Epidermal melanocyte (primary cell): Measurements from ENCODE around the gene ARSJ.
"Not testable (repeated sequence)": the region's sequence is repeated elsewhere in the genome, so short reads cannot be mapped to it uniquely, and the experiment has no call there.

Experiments used
- DNase-seq: peaks from one replicate; pipeline ENCODE4 v3.0.0; 2011; ENCODE audit warnings: low spot score; ENCODE audit not compliant: insufficient read length

Gene ARSJ

GRCh38 chr4:113979148-113979904, at the start of gene ARSJ:
Gene ARSJ, minus strand, starts transcription at chr4:113979647. Its CDS starts 813 bp downstream, at chr4:113978834.
- peak; percentile 37 for DNase-seq

GRCh38 chr4:114028071-114028470, 48.6 kb upstream of the ARSJ start:
- no peak for DNase-seq

GRCh38 chr4:114027596-114027995, 48.1 kb upstream of the ARSJ start:
- no peak for DNase-seq

- no peak for DNase-seq
These were observed 47.0 kb upstream of the ARSJ start for GRCh38 chr4:114026447-114026846.

- no peak for DNase-seq
These were observed 45.8 kb upstream of the ARSJ start for GRCh38 chr4:114025176-114025777.

GRCh38 chr4:114021451-114021850, 42.0 kb upstream of the ARSJ start:
- no peak for DNase-seq

- no peak for DNase-seq
These were observed 40.5 kb upstream of the ARSJ start for GRCh38 chr4:114019969-114020358.

GRCh38 chr4:114019276-114019968, 40.0 kb upstream of the ARSJ start:
- DNase-seq = no peak

- DNase-seq = no peak
These were observed 37.9 kb upstream of the ARSJ start for GRCh38 chr4:114017120-114017917.

- DNase-seq = no peak
These were observed 36.0 kb upstream of the ARSJ start for GRCh38 chr4:114015444-114015899.

GRCh38 chr4:114013201-114013600, 33.8 kb upstream of the ARSJ start:
- DNase-seq = not testable (repeated sequence)

GRCh38 chr4:114012749-114013148, 33.3 kb upstream of the ARSJ start:
- no peak for DNase-seq

GRCh38 chr4:114005569-114006442, 26.4 kb upstream of the ARSJ start:
- no peak for DNase-seq

GRCh38 chr4:114004483-114005226, 25.2 kb upstream of the ARSJ start:
- DNase-seq = not testable (repeated sequence)

- DNase-seq = no peak
These were observed 19.1 kb upstream of the ARSJ start for GRCh38 chr4:113998531-113998930.

GRCh38 chr4:113998079-113998478, 18.6 kb upstream of the ARSJ start:
- DNase-seq = no peak

- no peak for DNase-seq
These were observed 17.8 kb upstream of the ARSJ start for GRCh38 chr4:113997206-113997605.

GRCh38 chr4:113996599-113997177, 17.2 kb upstream of the ARSJ start:
- DNase-seq = no peak

GRCh38 chr4:113993887-113994286, 14.4 kb upstream of the ARSJ start:
- no peak for DNase-seq
